ENCODE data around the gene DISP3.

DISP3 gene

DNA sequence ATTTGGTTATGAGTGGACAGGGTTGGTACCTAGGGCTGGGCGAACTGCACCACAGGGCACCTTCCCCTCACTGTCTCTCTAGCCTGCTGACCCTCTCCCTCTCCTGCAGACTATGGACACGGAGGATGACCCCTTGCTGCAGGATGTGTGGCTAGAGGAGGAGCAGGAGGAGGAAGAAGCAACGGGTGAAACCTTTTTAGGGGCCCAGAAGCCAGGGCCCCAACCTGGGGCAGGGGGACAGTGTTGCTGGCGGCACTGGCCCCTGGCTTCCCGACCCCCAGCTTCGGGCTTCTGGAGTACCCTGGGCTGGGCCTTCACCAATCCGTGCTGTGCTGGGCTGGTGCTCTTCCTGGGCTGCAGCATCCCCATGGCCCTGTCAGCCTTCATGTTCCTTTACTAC is 21.9 kb downstream of the DISP3 start:
- H3K36me3 ChIP-seq (replicated peaks): no peaks in the 10 kb centered on the region
- no peaks in the 10 kb centered on the region for H3K4me1 ChIP-seq
- DNase-seq (ENCODE audit: low spot score in 2 of 2): no peak
- no peak overlapping the region for H3K4me3 ChIP-seq
- no peaks in the 10 kb centered on the region for H3K9me3 ChIP-seq
- in situ Hi-C loops (cut with MboI; ENCODE audit: low sequenced_read_pairs): no loop called here
- no peaks in the 10 kb centered on the region for H3K27me3 ChIP-seq (ENCODE audit: low read depth)

DNA sequence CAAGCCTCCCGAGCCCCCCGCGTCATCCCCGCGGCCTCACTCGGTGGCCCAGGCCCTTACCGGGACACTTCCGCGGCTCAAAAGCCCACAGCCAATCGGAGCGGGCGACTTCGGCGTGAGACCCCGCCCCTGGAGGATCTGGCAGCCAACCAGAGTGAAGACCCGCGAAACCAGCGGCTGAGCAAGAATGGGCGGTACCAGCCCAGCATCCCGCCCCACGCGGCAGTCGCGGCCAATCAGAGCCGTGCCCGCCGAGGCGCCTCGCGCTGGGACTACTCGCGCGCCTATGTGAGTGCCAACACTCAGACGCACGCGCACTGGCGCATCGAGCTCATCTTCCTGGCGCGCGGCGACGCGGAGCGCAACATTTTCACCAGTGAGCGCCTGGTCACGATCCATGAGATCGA is 22.5 kb downstream of the DISP3 start:
- H3K4me1 ChIP-seq: no peaks in the 10 kb centered on the region
- H3K27me3 ChIP-seq (ENCODE audit: low read depth): no peaks in the 10 kb centered on the region
- no peak overlapping the region for H3K4me3 ChIP-seq
- no peak for DNase-seq (ENCODE audit: low spot score in 2 of 2)
- H3K9me3 ChIP-seq: no peaks in the 10 kb centered on the region
- H3K36me3 ChIP-seq (replicated peaks): no peaks in the 10 kb centered on the region
- in situ Hi-C loops (cut with MboI; ENCODE audit: low sequenced_read_pairs): no loop called here

GRCh38 chr1:11501906-11502485 is 23.0 kb downstream of the DISP3 start:
- DNase-seq (ENCODE audit: low spot score in 2 of 2): no peak
- Histone ChIP-seq H3K9me3 (no peaks in the 10 kb centered on the region), H3K4me3 (no peak overlapping the region), H3K36me3 (replicated peaks) (no peaks in the 10 kb centered on the region), H3K4me1 (no peaks in the 10 kb centered on the region), H3K27me3 (ENCODE audit: low read depth) (no peaks in the 10 kb centered on the region)
- in situ Hi-C loops (cut with MboI; ENCODE audit: low sequenced_read_pairs): no loop called here

GRCh38 chr1:11502516-11502915 is 23.6 kb downstream of the DISP3 start:
- Histone ChIP-seq H3K27me3 (ENCODE audit: low read depth) (no peaks in the 10 kb centered on the region), H3K9me3 (no peaks in the 10 kb centered on the region), H3K36me3 (replicated peaks) (no peaks in the 10 kb centered on the region), H3K4me3 (no peak overlapping the region), H3K4me1 (no peaks in the 10 kb centered on the region)
- DNase-seq (ENCODE audit: low spot score in 2 of 2): no peak
- in situ Hi-C loops (cut with MboI; ENCODE audit: low sequenced_read_pairs): no loop called here

- H3K4me1 ChIP-seq: no peaks in the 10 kb centered on the region
- DNase-seq (ENCODE audit: low spot score in 2 of 2): no peak
- no peaks in the 10 kb centered on the region for H3K9me3 ChIP-seq
- in situ Hi-C loops (cut with MboI; ENCODE audit: low sequenced_read_pairs): no loop called here
- no peaks in the 10 kb centered on the region for H3K36me3 ChIP-seq (replicated peaks)
- H3K27me3 ChIP-seq (ENCODE audit: low read depth): no peaks in the 10 kb centered on the region
- no peak overlapping the region for H3K4me3 ChIP-seq
Measured at GRCh38 chr1:11504599-11504998, 25.6 kb downstream of the DISP3 start.

DNA sequence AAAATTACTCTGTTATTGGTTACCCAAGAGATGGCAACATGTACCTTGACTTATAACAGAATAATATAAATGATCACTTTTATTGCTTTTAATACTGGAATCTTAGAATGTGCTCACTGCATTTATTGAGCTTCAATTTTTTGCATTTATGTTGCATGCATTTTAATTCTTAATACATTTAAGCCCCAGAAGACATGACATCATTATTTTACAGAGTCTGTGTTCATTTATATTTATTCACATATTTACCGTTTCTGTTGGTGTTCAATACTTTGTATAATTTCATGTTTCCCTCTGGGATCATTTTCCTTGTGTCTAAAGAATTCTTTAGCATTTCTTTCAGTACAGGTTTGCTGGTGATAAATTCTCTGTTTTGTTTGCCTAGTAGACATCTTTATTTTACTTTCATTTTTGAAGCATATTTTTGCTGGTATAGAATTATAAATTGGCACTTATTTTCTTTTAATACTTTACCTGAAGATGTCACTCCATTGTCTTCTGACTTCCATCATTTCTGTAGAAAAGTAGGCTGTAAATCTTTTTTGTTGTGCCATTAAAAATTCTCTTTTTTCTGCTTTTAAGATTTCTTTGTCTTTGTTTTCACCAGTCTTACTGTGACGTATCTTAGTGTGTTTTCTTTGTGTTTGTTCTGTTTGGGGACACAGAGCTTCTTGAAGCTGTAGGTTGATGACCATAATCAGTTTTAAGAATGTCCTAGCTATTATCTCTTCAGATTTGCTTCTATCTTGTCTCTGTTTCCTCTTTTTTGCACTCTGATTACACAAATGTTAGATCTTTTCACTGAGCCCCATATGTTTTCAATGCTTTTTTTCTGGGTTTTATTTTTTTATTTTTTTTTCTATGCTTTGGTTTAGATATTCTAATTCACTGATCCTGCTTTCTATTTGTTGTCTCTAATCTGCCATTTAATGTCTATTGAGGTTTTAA is 26.9 kb downstream of the DISP3 start:
- Histone ChIP-seq H3K9me3 (no peaks in the 10 kb centered on the region), H3K36me3 (replicated peaks) (no peaks in the 10 kb centered on the region), H3K4me1 (no peaks in the 10 kb centered on the region), H3K4me3 (no peak overlapping the region), H3K27me3 (ENCODE audit: low read depth) (no peaks in the 10 kb centered on the region)
- DNase-seq (ENCODE audit: low spot score in 2 of 2): no peak
- in situ Hi-C loops (cut with MboI; ENCODE audit: low sequenced_read_pairs): no loop called here

DNA sequence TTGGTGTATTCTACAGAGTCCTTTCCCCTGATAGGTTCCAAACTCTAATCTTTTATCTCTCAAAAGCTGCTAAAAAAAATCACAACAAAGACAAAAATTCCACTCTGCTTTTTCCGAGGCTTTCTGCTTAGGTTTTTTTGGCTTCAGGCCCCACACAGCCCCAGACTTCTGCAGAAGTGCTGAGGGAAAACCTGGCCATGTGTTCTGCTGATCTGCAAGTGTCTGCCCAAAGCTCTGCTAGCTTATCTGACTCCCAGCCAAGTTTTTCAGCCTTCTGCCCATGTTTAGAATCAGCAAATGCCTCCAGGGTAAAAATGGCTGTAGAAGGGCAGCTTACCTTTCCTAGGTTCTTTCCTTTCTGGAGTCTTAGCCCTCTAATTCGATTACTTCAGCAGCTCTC is 28.4 kb downstream of the DISP3 start:
- Histone ChIP-seq H3K36me3 (replicated peaks) (no peaks in the 10 kb centered on the region), H3K4me3 (no peak overlapping the region), H3K9me3 (no peaks in the 10 kb centered on the region), H3K27me3 (ENCODE audit: low read depth) (no peaks in the 10 kb centered on the region), H3K4me1 (no peaks in the 10 kb centered on the region)
- no peak for DNase-seq (ENCODE audit: low spot score in 2 of 2)
- in situ Hi-C loops (cut with MboI; ENCODE audit: low sequenced_read_pairs): no loop called here

GRCh38 chr1:11513681-11514080 is 34.7 kb downstream of the DISP3 start:
- no peaks in the 10 kb centered on the region for H3K9me3 ChIP-seq
- DNase-seq (ENCODE audit: low spot score in 2 of 2): no peak
- no peaks in the 10 kb centered on the region for H3K27me3 ChIP-seq (ENCODE audit: low read depth)
- H3K4me3 ChIP-seq: no peak overlapping the region
- H3K36me3 ChIP-seq (replicated peaks): no peaks in the 10 kb centered on the region
- no peaks in the 10 kb centered on the region for H3K4me1 ChIP-seq
- in situ Hi-C loops (cut with MboI; ENCODE audit: low sequenced_read_pairs): no loop called here

DNA sequence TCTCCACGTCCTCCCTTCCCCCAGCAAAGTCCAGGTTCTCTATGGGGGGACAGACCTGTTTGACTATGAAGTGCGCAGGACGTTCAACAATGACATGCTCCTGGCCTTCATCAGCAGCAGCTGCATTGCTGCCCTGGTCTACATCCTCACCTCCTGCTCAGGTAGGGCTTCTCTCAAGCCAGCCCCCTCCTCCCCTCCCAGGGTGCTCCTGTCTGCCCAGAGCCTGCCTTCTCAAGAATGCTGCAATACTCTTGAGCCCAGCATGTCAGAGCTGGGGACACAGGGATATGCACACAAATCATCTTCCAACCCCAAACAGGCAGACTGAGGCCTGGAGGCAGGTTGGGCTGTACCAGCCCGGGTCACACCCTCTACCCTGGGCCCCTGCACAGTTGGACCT is 35.4 kb downstream of the DISP3 start:
- Histone ChIP-seq H3K27me3 (ENCODE audit: low read depth) (no peaks in the 10 kb centered on the region), H3K36me3 (replicated peaks) (no peaks in the 10 kb centered on the region), H3K4me1 (no peaks in the 10 kb centered on the region), H3K4me3 (no peak overlapping the region), H3K9me3 (no peaks in the 10 kb centered on the region)
- DNase-seq (ENCODE audit: low spot score in 2 of 2): no peak
- in situ Hi-C loops (cut with MboI; ENCODE audit: low sequenced_read_pairs): no loop called here

DNA sequence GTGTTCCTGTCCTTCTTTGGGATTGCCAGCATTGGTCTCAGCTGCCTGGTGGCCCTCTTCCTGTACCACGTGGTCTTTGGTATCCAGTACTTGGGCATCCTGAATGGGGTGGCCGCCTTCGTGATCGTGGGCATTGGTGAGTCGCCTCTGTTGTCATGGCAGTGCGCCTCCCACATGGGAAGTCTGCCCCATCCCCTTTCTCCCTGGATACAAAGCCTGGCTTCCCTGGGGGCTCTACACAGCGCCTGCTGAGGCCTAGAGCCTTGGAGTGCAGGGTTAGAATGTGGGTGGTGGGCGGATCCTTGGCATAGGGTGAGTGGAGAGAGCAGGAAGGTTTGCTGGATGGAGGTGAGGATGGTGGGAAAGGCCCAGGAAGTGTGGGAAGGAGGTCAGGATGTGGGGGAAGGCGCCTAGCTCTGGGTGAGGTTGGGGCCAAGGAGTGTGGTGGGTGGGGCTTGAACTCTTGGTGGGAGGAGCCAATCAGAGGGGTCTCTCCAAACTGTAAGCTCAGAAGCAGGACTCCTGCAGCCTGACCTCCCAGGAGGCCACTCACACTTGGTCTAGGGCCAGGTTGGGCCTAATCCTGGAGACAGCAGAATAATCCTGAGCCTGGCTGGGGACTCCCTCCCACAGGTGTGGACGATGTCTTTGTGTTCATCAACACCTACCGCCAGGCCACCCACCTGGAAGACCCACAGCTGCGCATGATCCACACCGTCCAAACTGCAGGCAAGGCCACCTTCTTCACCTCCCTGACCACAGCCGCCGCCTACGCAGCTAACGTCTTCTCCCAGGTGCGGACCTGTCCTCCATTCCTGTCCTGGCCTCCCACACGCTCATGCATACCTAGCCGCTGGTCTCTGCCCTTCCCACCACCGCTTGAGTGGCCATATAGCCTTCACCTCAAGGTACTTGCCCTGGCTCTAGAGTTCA is 36.7 kb downstream of the DISP3 start:
- no peak for DNase-seq (ENCODE audit: low spot score in 2 of 2)
- no peaks in the 10 kb centered on the region for H3K36me3 ChIP-seq (replicated peaks)
- H3K4me1 ChIP-seq: no peaks in the 10 kb centered on the region
- no peak overlapping the region for H3K4me3 ChIP-seq
- no peaks in the 10 kb centered on the region for H3K27me3 ChIP-seq (ENCODE audit: low read depth)
- H3K9me3 ChIP-seq: no peaks in the 10 kb centered on the region
- in situ Hi-C loops (cut with MboI; ENCODE audit: low sequenced_read_pairs): no loop called here

DNA sequence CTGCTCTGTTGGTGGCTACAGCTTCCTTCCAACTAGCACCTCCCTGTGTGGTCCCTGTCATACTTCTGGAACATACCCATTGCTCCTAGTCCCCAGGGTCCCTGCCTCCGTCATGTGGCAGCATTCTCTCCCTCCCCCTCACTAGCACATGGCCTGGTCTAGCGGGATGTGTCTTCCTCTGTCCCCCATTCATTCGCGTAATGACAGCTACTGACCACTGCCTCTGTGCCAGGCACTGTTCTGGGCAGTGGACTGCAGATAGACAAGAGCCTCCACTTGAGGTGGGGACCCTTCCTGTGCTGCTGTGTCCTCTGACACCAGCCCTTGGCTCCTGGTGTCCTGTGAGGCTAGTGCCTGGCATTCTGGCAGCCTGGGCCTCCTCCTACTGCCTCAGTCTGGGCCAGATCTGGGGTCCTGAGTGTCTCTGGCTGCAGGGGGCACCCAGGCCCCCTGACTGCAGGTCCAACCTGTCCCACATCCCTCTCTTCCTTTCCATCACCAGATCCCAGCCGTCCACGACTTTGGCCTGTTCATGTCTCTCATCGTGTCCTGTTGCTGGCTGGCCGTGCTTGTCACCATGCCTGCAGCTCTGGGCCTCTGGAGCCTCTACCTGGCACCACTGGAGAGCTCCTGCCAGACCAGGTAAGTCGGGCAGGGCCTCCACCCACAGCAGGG is 38.1 kb downstream of the DISP3 start:
- DNase-seq (ENCODE audit: low spot score in 2 of 2): no peak
- no peak overlapping the region for H3K4me3 ChIP-seq
- H3K27me3 ChIP-seq (ENCODE audit: low read depth): no peaks in the 10 kb centered on the region
- H3K36me3 ChIP-seq (replicated peaks): no peaks in the 10 kb centered on the region
- in situ Hi-C loops (cut with MboI; ENCODE audit: low sequenced_read_pairs): no loop called here
- no peaks in the 10 kb centered on the region for H3K9me3 ChIP-seq
- no peaks in the 10 kb centered on the region for H3K4me1 ChIP-seq

- no peaks in the 10 kb centered on the region for H3K9me3 ChIP-seq
- H3K27me3 ChIP-seq (ENCODE audit: low read depth): no peaks in the 10 kb centered on the region
- no peaks in the 10 kb centered on the region for H3K4me1 ChIP-seq
- H3K36me3 ChIP-seq (replicated peaks): no peaks in the 10 kb centered on the region
- in situ Hi-C loops (cut with MboI; ENCODE audit: low sequenced_read_pairs): no loop called here
- no peak for DNase-seq (ENCODE audit: low spot score in 2 of 2)
- H3K4me3 ChIP-seq: no peak overlapping the region
Measured at GRCh38 chr1:11518016-11518701, 39.2 kb downstream of the DISP3 start.
